ENCODE measurements around the gene CAMK1D.

DNA sequence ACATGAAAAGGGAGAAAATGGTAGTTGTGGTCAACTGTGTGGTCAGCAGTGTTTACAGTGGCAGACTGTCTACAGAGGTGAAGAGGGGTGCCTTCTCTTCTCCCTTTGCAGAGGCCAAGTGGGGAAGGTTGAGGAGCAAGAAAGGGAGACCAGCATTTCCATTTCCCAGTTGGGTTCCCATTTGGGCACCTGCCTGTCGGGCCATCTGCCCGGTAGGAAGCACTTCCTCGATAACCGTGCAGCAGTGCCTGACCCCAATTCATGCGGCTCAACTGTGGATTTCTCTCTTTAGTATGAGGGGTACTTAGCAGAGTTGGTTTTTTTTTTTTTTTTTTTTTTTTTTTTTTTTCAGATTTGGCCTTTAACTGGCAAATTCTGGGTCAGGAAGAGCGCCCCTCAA is 525.2 kb downstream of the CAMK1D start:
- no peak for TF ChIP-seq EZH2 (IDR thresholded peaks at IDR 0.05; ENCODE audit: low read depth)
- TF ChIP-seq, protein P1, sequence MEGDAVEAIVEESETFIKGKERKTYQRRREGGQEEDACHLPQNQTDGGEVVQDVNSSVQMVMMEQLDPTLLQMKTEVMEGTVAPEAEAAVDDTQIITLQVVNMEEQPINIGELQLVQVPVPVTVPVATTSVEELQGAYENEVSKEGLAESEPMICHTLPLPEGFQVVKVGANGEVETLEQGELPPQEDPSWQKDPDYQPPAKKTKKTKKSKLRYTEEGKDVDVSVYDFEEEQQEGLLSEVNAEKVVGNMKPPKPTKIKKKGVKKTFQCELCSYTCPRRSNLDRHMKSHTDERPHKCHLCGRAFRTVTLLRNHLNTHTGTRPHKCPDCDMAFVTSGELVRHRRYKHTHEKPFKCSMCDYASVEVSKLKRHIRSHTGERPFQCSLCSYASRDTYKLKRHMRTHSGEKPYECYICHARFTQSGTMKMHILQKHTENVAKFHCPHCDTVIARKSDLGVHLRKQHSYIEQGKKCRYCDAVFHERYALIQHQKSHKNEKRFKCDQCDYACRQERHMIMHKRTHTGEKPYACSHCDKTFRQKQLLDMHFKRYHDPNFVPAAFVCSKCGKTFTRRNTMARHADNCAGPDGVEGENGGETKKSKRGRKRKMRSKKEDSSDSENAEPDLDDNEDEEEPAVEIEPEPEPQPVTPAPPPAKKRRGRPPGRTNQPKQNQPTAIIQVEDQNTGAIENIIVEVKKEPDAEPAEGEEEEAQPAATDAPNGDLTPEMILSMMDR (conservative IDR thresholded peaks at IDR 0.05), result no peak

All from PC-9 (cell line).